ENCODE results near the gene PSMD9. TPM values are rescaled to one million over a fixed set of nuclear protein-coding genes. Genes with fewer than 3 reads are reported as not detected.
"Not testable (repeated sequence)": the region's sequence is repeated elsewhere in the genome, so short reads cannot be mapped to it uniquely, and the experiment has no call there.

PSMD9 gene
- total and polyA plus RNA-seq, 4 donors: 39.0 to 57.6 (median 51.2) TPM

- H3K27ac ChIP-seq (ENCODE audit: low read depth in 1 of 2, low read length in 2 of 2): no peak overlapping the region
- no peak overlapping the region for H3K9ac ChIP-seq (ENCODE audit: low read depth in 1 of 2, low read length in 2 of 2)
- H3K36me3 ChIP-seq (ENCODE audit: control insufficient read depth in 4 of 4, insufficient read depth in 3 of 4, low read depth in 1 of 4, low read length in 3 of 4): peaks cover 0 to 3% (median 0%) of the 10 kb centered on the region in 4 donors
- 91% methylated on average over 4 of the region's 4 CpGs for WGBS
- TF ChIP-seq HNF4A (conservative IDR thresholded peaks at IDR 0.05) (no peak), CTCF (IDR thresholded peaks at IDR 0.05; ENCODE audit: low read depth, low read length, missing input control) (no peak), RXRA (IDR thresholded peaks at IDR 0.05) (no peak), GABPA (IDR thresholded peaks at IDR 0.05 in 1 of 2, conservative IDR thresholded peaks at IDR 0.05 in 1 of 2) (no peak), EGR1 (IDR thresholded peaks at IDR 0.05; ENCODE audit: low read depth in 2 of 2) (no peak), RAD21 (IDR thresholded peaks at IDR 0.05) (no peak), MAX (IDR thresholded peaks at IDR 0.05) (no peak), FOXA1 (IDR thresholded peaks at IDR 0.05) (no peak), ZBTB33 (IDR thresholded peaks at IDR 0.05) (no peak), HNF4G (IDR thresholded peaks at IDR 0.05) (no peak)
- peaks cover 0 to 13% (median 5%) of the 10 kb centered on the region in 4 donors for H3K4me1 ChIP-seq (ENCODE audit: control insufficient read depth in 4 of 4, insufficient read depth in 4 of 4, low read length in 3 of 4)
- H3K9me3 ChIP-seq (ENCODE audit: control insufficient read depth in 4 of 4, low read length in 3 of 4): no peaks in the 10 kb centered on the region
- no peaks in the 10 kb centered on the region for H3K27me3 ChIP-seq (ENCODE audit: control insufficient read depth in 4 of 4, insufficient read depth in 4 of 4, low read length in 3 of 4)
- H3K4me3 ChIP-seq (ENCODE audit: low read depth in 1 of 3, low read length in 3 of 3): no peak overlapping the region
- DNase-seq (ENCODE audit: low spot score): no peak
Observed at GRCh38 chr12:121866331-121866730, 22.3 kb upstream of the PSMD9 start.

GRCh38 chr12:121869229-121869628 is 19.4 kb upstream of the PSMD9 start:
- H3K9ac ChIP-seq (ENCODE audit: low read depth in 1 of 2, low read length in 2 of 2); H3K4me1 ChIP-seq (ENCODE audit: control insufficient read depth in 4 of 4, insufficient read depth in 4 of 4, low read length in 3 of 4); DNase-seq (ENCODE audit: low spot score); H3K4me3 ChIP-seq (ENCODE audit: low read depth in 1 of 3, low read length in 3 of 3); H3K27ac ChIP-seq (ENCODE audit: low read depth in 1 of 2, low read length in 2 of 2); H3K27me3 ChIP-seq (ENCODE audit: control insufficient read depth in 4 of 4, insufficient read depth in 4 of 4, low read length in 3 of 4); H3K9me3 ChIP-seq (ENCODE audit: control insufficient read depth in 4 of 4, low read length in 3 of 4); H3K36me3 ChIP-seq (ENCODE audit: control insufficient read depth in 4 of 4, insufficient read depth in 3 of 4, low read depth in 1 of 4, low read length in 3 of 4): not testable (repeated sequence)
- WGBS: 94% methylated on average over 8 of the region's 8 CpGs

- Histone ChIP-seq H3K27ac (ENCODE audit: low read depth in 1 of 2, low read length in 2 of 2) (no peak overlapping the region), H3K4me3 (ENCODE audit: low read depth in 1 of 3, low read length in 3 of 3) (no peak overlapping the region), H3K9ac (ENCODE audit: low read depth in 1 of 2, low read length in 2 of 2) (no peak overlapping the region), H3K4me1 (ENCODE audit: control insufficient read depth in 4 of 4, insufficient read depth in 4 of 4, low read length in 3 of 4) (peaks cover 0 to 17% (median 13%) of the 10 kb centered on the region in 4 donors), H3K27me3 (ENCODE audit: control insufficient read depth in 4 of 4, insufficient read depth in 4 of 4, low read length in 3 of 4) (no peaks in the 10 kb centered on the region), H3K9me3 (ENCODE audit: control insufficient read depth in 4 of 4, low read length in 3 of 4) (no peaks in the 10 kb centered on the region), H3K36me3 (ENCODE audit: control insufficient read depth in 4 of 4, insufficient read depth in 3 of 4, low read depth in 1 of 4, low read length in 3 of 4) (no peaks in the 10 kb centered on the region)
- 93% methylated on average over 3 of the region's 3 CpGs for WGBS
- DNase-seq (ENCODE audit: low spot score): peak; percentile 77
- TF ChIP-seq TAF1 (conservative IDR thresholded peaks at IDR 0.05) (no peak), FOXA2 (IDR thresholded peaks at IDR 0.05) (no peak), HNF4A (conservative IDR thresholded peaks at IDR 0.05) (no peak)
Observed at GRCh38 chr12:121871467-121871866, 17.1 kb upstream of the PSMD9 start.
